ENCODE measurements around the gene HMGA1.

GRCh38 chr6:34233867-34234266, 2.8 kb upstream of the HMGA1 start:
- TF ChIP-seq CTCF (IDR thresholded peaks at IDR 0.05; ENCODE audit: poor library complexity) = no peak
- no peak for TF ChIP-seq EZH2phosphoT487 (IDR thresholded peaks at IDR 0.05; ENCODE audit: low read depth, severe bottlenecking, unreplicated experiment)
- TF ChIP-seq EZH2 (IDR thresholded peaks at IDR 0.05; ENCODE audit: borderline replicate concordance) = no peak

Data from hepatocyte (in vitro differentiated cells).